Epithelial cell of umbilical artery (primary cell): ENCODE results near the gene CAVIN3. TPM values are rescaled to one million over a fixed set of nuclear protein-coding genes. Genes with fewer than 3 reads are reported as not detected.

Experiments used
- total RNA-seq: library from RNA; depleted of rRNA; stranded (reverse); fragments of >200 nt; gene quantifications from 2 replicates; pipeline ENCODE4 v1.2.3, GENCODE V29; 2014

The CAVIN3 gene
- total RNA-seq, result 135 and 389 TPM in 2 replicates

GRCh38 chr11:6320411-6321155 is at the start of gene CAVIN3:
TSS of gene CAVIN3 (minus strand) at chr11:6320501. CDS start at chr11:6320476, 25 bp downstream.

Other genes with a start within 250 kb of the CAVIN3 start
- not detected in 2 replicates for gene OR56B4, start 212.8 kb downstream of the CAVIN3 start, total RNA-seq
- not detected in 2 replicates for gene OR52B2, start 150.2 kb downstream of the CAVIN3 start, total RNA-seq
- gene OR52W1, start 121.3 kb downstream of the CAVIN3 start, total RNA-seq, result not detected in 2 replicates
- gene C11orf42, start 114.9 kb downstream of the CAVIN3 start, total RNA-seq, result not detected in 2 replicates
- gene FHIP1B, start 85.9 kb downstream of the CAVIN3 start, total RNA-seq, result 6.2 and 8.4 TPM in 2 replicates
- gene CNGA4, start 81.4 kb downstream of the CAVIN3 start, total RNA-seq, result under 0.01 TPM in 1 of 2 replicates, not detected in the other
- gene CCKBR, start 60.7 kb downstream of the CAVIN3 start, total RNA-seq, result not detected in 2 replicates
- 11.0 and 17.5 TPM in 2 replicates for gene SMPD1, start 70.0 kb upstream of the CAVIN3 start, total RNA-seq
- gene APBB1, start 98.6 kb upstream of the CAVIN3 start, total RNA-seq, result 46.1 and 47.3 TPM in 2 replicates
- gene HPX, start 120.5 kb upstream of the CAVIN3 start, total RNA-seq, result not detected in 2 replicates
- 15.6 and 18.8 TPM in 2 replicates for gene TRIM3, start 153.4 kb upstream of the CAVIN3 start, total RNA-seq
- 51.2 and 56.5 TPM in 2 replicates for gene ARFIP2, start 160.8 kb upstream of the CAVIN3 start, total RNA-seq
- gene TIMM10B, start 161.0 kb upstream of the CAVIN3 start, total RNA-seq, result 28.4 and 38.7 TPM in 2 replicates
- 1.3 and 3.3 TPM in 2 replicates for gene DNHD1, start 176.8 kb upstream of the CAVIN3 start, total RNA-seq